Epithelial cell of proximal tubule (primary cell): ENCODE results near the gene FOXD2. TPM values are rescaled to one million over a fixed set of nuclear protein-coding genes. Genes with fewer than 3 reads are reported as not detected.
A peak's percentile ranks its signal among the peaks of the same experiment; 100 is the strongest.

Source experiments
- DNase-seq: peaks from one replicate; pipeline ENCODE4 v3.0.0-alpha.2; 2011; ENCODE audit warnings: low read depth
- H3K4me3 ChIP-seq: 2 replicates; pipeline ENCODE4 v1.5.1; 2011; ENCODE audit warnings: low read depth, mild to moderate bottlenecking, low read length
- CTCF ChIP-seq: conservative IDR thresholded peaks from 2 replicates; pipeline ENCODE4 v1.5.1; 2012; ENCODE audit warnings: low read depth, mild to moderate bottlenecking, low read length
- total RNA-seq: library from RNA; depleted of rRNA; stranded (reverse); fragments of >200 nt; gene quantifications from 2 replicates; pipeline ENCODE4 v1.2.3, GENCODE V29; 2015

FOXD2 gene
- total RNA-seq, 1 donor from 2014 or later: not detected

GRCh38 chr1:47424336-47424982 is 13.4 kb upstream of the FOXD2 start:
- no peak overlapping the region for H3K4me3 ChIP-seq
- peak; percentile 86 for TF ChIP-seq CTCF
- DNase-seq: no peak

GRCh38 chr1:47431534-47431933 is 6.3 kb upstream of the FOXD2 start:
- DNase-seq: no peak
- H3K4me3 ChIP-seq: no peak overlapping the region
- TF ChIP-seq CTCF: no peak

- no peak overlapping the region for H3K4me3 ChIP-seq
- TF ChIP-seq CTCF: peak; percentile 90
- no peak for DNase-seq
These were observed 5.5 kb upstream of the FOXD2 start for GRCh38 chr1:47432071-47433036.

GRCh38 chr1:47433037-47433421 is 4.8 kb upstream of the FOXD2 start:
- DNase-seq: no peak
- no peak overlapping the region for H3K4me3 ChIP-seq
- TF ChIP-seq CTCF: no peak

GRCh38 chr1:47433477-47434050 is 4.3 kb upstream of the FOXD2 start:
- DNase-seq: no peak
- H3K4me3 ChIP-seq: no peak overlapping the region
- no peak for TF ChIP-seq CTCF

GRCh38 chr1:47434051-47434842 is 3.6 kb upstream of the FOXD2 start:
- no peak for TF ChIP-seq CTCF
- no peak for DNase-seq
- H3K4me3 ChIP-seq: no peak overlapping the region
